Measurements from ENCODE around the gene MPC1. TPM values are rescaled to one million over a fixed set of nuclear protein-coding genes. Genes with fewer than 3 reads are reported as not detected.

MPC1 gene
- total RNA-seq, 2 donors from 2014 or later, result 93.7 to 144 TPM

GRCh38 chr6:166423051-166423745 is 40.5 kb upstream of the MPC1 start:
- Histone ChIP-seq H3K27ac (no peak overlapping the region), H3K27me3 (no peaks in the 10 kb centered on the region), H3K4me3 (no peak overlapping the region), H3K4me1 (no peaks in the 10 kb centered on the region), H3K9ac (ENCODE audit: low read depth in 2 of 2, low read length in 2 of 2) (no peak overlapping the region), H3K9me3 (no peaks in the 10 kb centered on the region), H3K36me3 (no peaks in the 10 kb centered on the region)
- DNase-seq, result no peak
- no peak for TF ChIP-seq CTCF (IDR thresholded peaks at IDR 0.05)
- intact Hi-C loops (cut with DNase I), result no loop called here

- H3K9ac ChIP-seq (ENCODE audit: low read depth in 2 of 2, low read length in 2 of 2), result no peak overlapping the region
- no peaks in the 10 kb centered on the region for H3K4me1 ChIP-seq
- no peak for DNase-seq
- no peak overlapping the region for H3K27ac ChIP-seq
- no peak for TF ChIP-seq CTCF (IDR thresholded peaks at IDR 0.05)
- H3K4me3 ChIP-seq, result no peak overlapping the region
- intact Hi-C loops (cut with DNase I), result no loop called here
- no peaks in the 10 kb centered on the region for H3K27me3 ChIP-seq
- H3K36me3 ChIP-seq, result no peaks in the 10 kb centered on the region
- H3K9me3 ChIP-seq, result no peaks in the 10 kb centered on the region
Measured at GRCh38 chr6:166422201-166422940, 39.6 kb upstream of the MPC1 start.

GRCh38 chr6:166420351-166420750 is 37.6 kb upstream of the MPC1 start:
- Histone ChIP-seq H3K4me1 (no peaks in the 10 kb centered on the region), H3K4me3 (no peak overlapping the region), H3K9ac (ENCODE audit: low read depth in 2 of 2, low read length in 2 of 2) (no peak overlapping the region), H3K27ac (no peak overlapping the region), H3K27me3 (no peaks in the 10 kb centered on the region), H3K36me3 (no peaks in the 10 kb centered on the region), H3K9me3 (no peaks in the 10 kb centered on the region)
- no peak for TF ChIP-seq CTCF (IDR thresholded peaks at IDR 0.05)
- DNase-seq, result no peak
- intact Hi-C loops (cut with DNase I), result no loop called here

- Histone ChIP-seq H3K4me3 (no peak overlapping the region), H3K9ac (ENCODE audit: low read depth in 2 of 2, low read length in 2 of 2) (no peak overlapping the region), H3K4me1 (no peaks in the 10 kb centered on the region), H3K9me3 (no peaks in the 10 kb centered on the region), H3K27me3 (no peaks in the 10 kb centered on the region), H3K27ac (no peak overlapping the region), H3K36me3 (no peaks in the 10 kb centered on the region)
- TF ChIP-seq CTCF (IDR thresholded peaks at IDR 0.05), result no peak
- intact Hi-C loops (cut with DNase I), result no loop called here
- DNase-seq, result no peak
Measured at GRCh38 chr6:166419717-166420116, 37.0 kb upstream of the MPC1 start.

GRCh38 chr6:166419286-166419685 is 36.5 kb upstream of the MPC1 start:
- no peak for TF ChIP-seq CTCF (IDR thresholded peaks at IDR 0.05)
- Histone ChIP-seq H3K4me1 (no peaks in the 10 kb centered on the region), H3K4me3 (no peak overlapping the region), H3K9ac (ENCODE audit: low read depth in 2 of 2, low read length in 2 of 2) (no peak overlapping the region), H3K27me3 (no peaks in the 10 kb centered on the region), H3K36me3 (no peaks in the 10 kb centered on the region), H3K27ac (no peak overlapping the region), H3K9me3 (no peaks in the 10 kb centered on the region)
- intact Hi-C loops (cut with DNase I), result no loop called here
- DNase-seq, result no peak

Measured in colonic mucosa (tissue), 4 donors.